Mesendoderm (in vitro differentiated cells): ENCODE results near the gene TGFB2.
A peak's percentile ranks its signal among the peaks of the same experiment; 100 is the strongest.

ENCODE experiments used
- DNase-seq: peaks from one replicate; pipeline ENCODE4 v3.0.0; 2013
- H2AK5ac ChIP-seq: 2 replicates; pipeline ENCODE4 v1.6.1; 2013; ENCODE audit warnings: low read length, inconsistent platforms
- H2BK120ac ChIP-seq: 2 replicates; pipeline ENCODE4 v1.6.1; 2013; ENCODE audit warnings: low read depth, mild to moderate bottlenecking, low read length, moderate library complexity, mixed read lengths
- H2BK15ac ChIP-seq: replicated peaks from 2 replicates; pipeline ENCODE4 v1.6.1; 2013; ENCODE audit warnings: low read depth, mild to moderate bottlenecking, moderate library complexity
- H2BK5ac ChIP-seq: 2 replicates; pipeline ENCODE4 v1.6.1; 2013; ENCODE audit warnings: low read length, inconsistent platforms
- H3K18ac ChIP-seq: 2 replicates; pipeline ENCODE4 v1.6.1; 2013; ENCODE audit warnings: mild to moderate bottlenecking, low read length, mixed read lengths
- H3K23ac ChIP-seq: one replicate; pipeline ENCODE4 v1.6.1; 2013; ENCODE audit warnings: low read length
- H3K27ac ChIP-seq: 2 replicates; pipeline ENCODE4 v1.5.1; 2013; ENCODE audit warnings: low read depth, mild to moderate bottlenecking, inconsistent platforms, low read length, moderate library complexity
- H3K27me3 ChIP-seq: 2 replicates; pipeline ENCODE4 v1.6.1; 2013; ENCODE audit warnings: low read length, control low read depth, mild to moderate bottlenecking, inconsistent platforms; ENCODE audit not compliant: insufficient read depth, poor library complexity
- H3K36me3 ChIP-seq: 2 replicates; pipeline ENCODE4 v1.6.1; 2013; ENCODE audit warnings: low read length, inconsistent platforms; ENCODE audit not compliant: control insufficient read depth, insufficient read depth
- H3K4ac ChIP-seq: one replicate; pipeline ENCODE4 v1.6.1; 2013; ENCODE audit warnings: low read depth, mild to moderate bottlenecking, low read length, moderate library complexity
- H3K4me1 ChIP-seq: 2 replicates; pipeline ENCODE4 v1.6.1; 2013; ENCODE audit warnings: low read depth, low read length, inconsistent platforms; ENCODE audit not compliant: control insufficient read depth
- H3K4me2 ChIP-seq: 2 replicates; pipeline ENCODE4 v1.6.1; 2013; ENCODE audit warnings: low read length
- H3K4me3 ChIP-seq: 2 replicates; pipeline ENCODE4 v1.5.1; 2013; ENCODE audit warnings: mild to moderate bottlenecking, low read length
- H3K56ac ChIP-seq: one replicate; pipeline ENCODE4 v1.6.1; 2013; ENCODE audit warnings: low read length
- H3K79me1 ChIP-seq: 2 replicates; pipeline ENCODE4 v1.6.1; 2013; ENCODE audit warnings: low read length, inconsistent platforms
- H3K79me2 ChIP-seq: 2 replicates; pipeline ENCODE4 v1.6.1; 2013; ENCODE audit warnings: mild to moderate bottlenecking, low read length; ENCODE audit not compliant: control insufficient read depth, insufficient read depth
- H3K9ac ChIP-seq: 2 replicates; pipeline ENCODE4 v1.6.1; 2013; ENCODE audit warnings: low read length, inconsistent platforms
- H4K5ac ChIP-seq: one replicate; pipeline ENCODE4 v1.6.1; 2013; ENCODE audit warnings: low read length
- H4K8ac ChIP-seq: one replicate; pipeline ENCODE4 v1.6.1; 2013; ENCODE audit warnings: low read depth, mild to moderate bottlenecking, control low read depth, low read length, moderate library complexity
- WGBS: extraction: QIAGEN DNeasy Blood & Tissue Kit; methylation state at CpG from one replicate; pipeline ENCODE4 v1.1.7; 2013; ENCODE audit warnings: low lambda C conversion rate, missing lambda C conversion rate; ENCODE audit not compliant: insufficient coverage; ENCODE audit errors: extremely low coverage; 5-methylcytosine and 5-hydroxymethylcytosine counted together

TGFB2 gene

GRCh38 chr1:218357211-218357892 lies 12.2 kb downstream of the TGFB2 start:
- Histone ChIP-seq H2BK5ac (no peak overlapping the region), H3K18ac (no peak overlapping the region), H3K4ac (no peak overlapping the region), H3K4me3 (no peak overlapping the region), H2AK5ac (no peak overlapping the region), H3K27me3 (no peaks in the 10 kb centered on the region), H3K56ac (no peak overlapping the region), H3K27ac (no peak overlapping the region), H2BK15ac (no peak overlapping the region), H4K8ac (no peak overlapping the region), H3K23ac (no peak overlapping the region), H3K4me2 (no peak overlapping the region), H3K4me1 (no peaks in the 10 kb centered on the region), H3K79me1 (no peaks in the 10 kb centered on the region), H2BK120ac (no peak overlapping the region), H4K5ac (no peak overlapping the region), H3K36me3 (no peaks in the 10 kb centered on the region), H3K79me2 (no peaks in the 10 kb centered on the region), H3K9ac (no peak overlapping the region)
- no CpG with 5 or more reads among the region's 10 CpGs for WGBS
- no peak for DNase-seq

- Histone ChIP-seq H4K5ac (no peak overlapping the region), H2BK5ac (no peak overlapping the region), H3K18ac (no peak overlapping the region), H3K4me1 (no peaks in the 10 kb centered on the region), H3K4me3 (no peak overlapping the region), H3K27ac (no peak overlapping the region), H2BK15ac (no peak overlapping the region), H3K56ac (no peak overlapping the region), H4K8ac (no peak overlapping the region), H3K23ac (no peak overlapping the region), H3K79me2 (no peaks in the 10 kb centered on the region), H3K9ac (no peak overlapping the region), H3K4ac (no peak overlapping the region), H3K36me3 (no peaks in the 10 kb centered on the region), H2AK5ac (no peak overlapping the region), H3K27me3 (no peaks in the 10 kb centered on the region), H2BK120ac (no peak overlapping the region), H3K79me1 (no peaks in the 10 kb centered on the region), H3K4me2 (no peak overlapping the region)
- WGBS: 100% methylated on average over 1 of the region's 3 CpGs
- no peak for DNase-seq
Observed at GRCh38 chr1:218357893-218358232, 12.7 kb downstream of the TGFB2 start.

GRCh38 chr1:218361298-218362065 lies 16.3 kb downstream of the TGFB2 start:
- H3K9ac ChIP-seq: no peak overlapping the region
- H3K56ac ChIP-seq: no peak overlapping the region
- no peak overlapping the region for H3K4me3 ChIP-seq
- H2BK5ac ChIP-seq: no peak overlapping the region
- no peak overlapping the region for H4K8ac ChIP-seq
- no CpG with 5 or more reads among the region's 7 CpGs for WGBS
- DNase-seq: peak; percentile 60
- H4K5ac ChIP-seq: no peak overlapping the region
- H2AK5ac ChIP-seq: no peak overlapping the region
- H3K4me2 ChIP-seq: no peak overlapping the region
- H3K79me1 ChIP-seq: no peaks in the 10 kb centered on the region
- no peak overlapping the region for H3K23ac ChIP-seq
- H3K4ac ChIP-seq: no peak overlapping the region
- H3K27ac ChIP-seq: no peak overlapping the region
- H3K79me2 ChIP-seq: no peaks in the 10 kb centered on the region
- no peaks in the 10 kb centered on the region for H3K27me3 ChIP-seq
- no peak overlapping the region for H3K18ac ChIP-seq
- H2BK15ac ChIP-seq: no peak overlapping the region
- H3K36me3 ChIP-seq: no peaks in the 10 kb centered on the region
- H2BK120ac ChIP-seq: no peak overlapping the region
- no peaks in the 10 kb centered on the region for H3K4me1 ChIP-seq

- H2BK120ac ChIP-seq: no peak overlapping the region
- H3K4ac ChIP-seq: no peak overlapping the region
- H3K9ac ChIP-seq: no peak overlapping the region
- H3K27me3 ChIP-seq: no peaks in the 10 kb centered on the region
- no peak overlapping the region for H4K8ac ChIP-seq
- H2AK5ac ChIP-seq: no peak overlapping the region
- H3K79me1 ChIP-seq: no peaks in the 10 kb centered on the region
- no peak overlapping the region for H3K4me2 ChIP-seq
- no peaks in the 10 kb centered on the region for H3K4me1 ChIP-seq
- H4K5ac ChIP-seq: no peak overlapping the region
- WGBS: no CpG with 5 or more reads among the region's 5 CpGs
- no peak for DNase-seq
- no peaks in the 10 kb centered on the region for H3K36me3 ChIP-seq
- H3K27ac ChIP-seq: no peak overlapping the region
- no peak overlapping the region for H3K56ac ChIP-seq
- no peak overlapping the region for H3K23ac ChIP-seq
- no peaks in the 10 kb centered on the region for H3K79me2 ChIP-seq
- no peak overlapping the region for H2BK5ac ChIP-seq
- H2BK15ac ChIP-seq: no peak overlapping the region
- H3K18ac ChIP-seq: no peak overlapping the region
- no peak overlapping the region for H3K4me3 ChIP-seq
Observed at GRCh38 chr1:218362418-218363076, 17.4 kb downstream of the TGFB2 start.

- no peak overlapping the region for H4K5ac ChIP-seq
- no peak overlapping the region for H3K9ac ChIP-seq
- H3K23ac ChIP-seq: no peak overlapping the region
- H2BK120ac ChIP-seq: no peak overlapping the region
- H3K56ac ChIP-seq: no peak overlapping the region
- H2BK15ac ChIP-seq: no peak overlapping the region
- no peaks in the 10 kb centered on the region for H3K79me2 ChIP-seq
- no peak overlapping the region for H2AK5ac ChIP-seq
- H3K4me1 ChIP-seq: no peaks in the 10 kb centered on the region
- no peak overlapping the region for H3K4ac ChIP-seq
- H3K36me3 ChIP-seq: no peaks in the 10 kb centered on the region
- H3K4me3 ChIP-seq: no peak overlapping the region
- no peak overlapping the region for H3K27ac ChIP-seq
- no peak overlapping the region for H3K4me2 ChIP-seq
- H2BK5ac ChIP-seq: no peak overlapping the region
- no peaks in the 10 kb centered on the region for H3K27me3 ChIP-seq
- DNase-seq: no peak
- no peaks in the 10 kb centered on the region for H3K79me1 ChIP-seq
- no peak overlapping the region for H4K8ac ChIP-seq
- no CpG with 5 or more reads among the region's 1 CpG for WGBS
- peak overlapping the region; percentile 68 for H3K18ac ChIP-seq
Observed at GRCh38 chr1:218363141-218363540, 18.0 kb downstream of the TGFB2 start.
